GM12801 (cell line): Measurements from ENCODE around the gene SGCA.

ENCODE experiments used
- CTCF ChIP-seq: IDR thresholded peaks from one replicate; pipeline ENCODE4 v1.5.1; 2011; ENCODE audit warnings: control low read depth; ENCODE audit not compliant: insufficient read length; ENCODE audit errors: extremely low read depth

SGCA gene

DNA sequence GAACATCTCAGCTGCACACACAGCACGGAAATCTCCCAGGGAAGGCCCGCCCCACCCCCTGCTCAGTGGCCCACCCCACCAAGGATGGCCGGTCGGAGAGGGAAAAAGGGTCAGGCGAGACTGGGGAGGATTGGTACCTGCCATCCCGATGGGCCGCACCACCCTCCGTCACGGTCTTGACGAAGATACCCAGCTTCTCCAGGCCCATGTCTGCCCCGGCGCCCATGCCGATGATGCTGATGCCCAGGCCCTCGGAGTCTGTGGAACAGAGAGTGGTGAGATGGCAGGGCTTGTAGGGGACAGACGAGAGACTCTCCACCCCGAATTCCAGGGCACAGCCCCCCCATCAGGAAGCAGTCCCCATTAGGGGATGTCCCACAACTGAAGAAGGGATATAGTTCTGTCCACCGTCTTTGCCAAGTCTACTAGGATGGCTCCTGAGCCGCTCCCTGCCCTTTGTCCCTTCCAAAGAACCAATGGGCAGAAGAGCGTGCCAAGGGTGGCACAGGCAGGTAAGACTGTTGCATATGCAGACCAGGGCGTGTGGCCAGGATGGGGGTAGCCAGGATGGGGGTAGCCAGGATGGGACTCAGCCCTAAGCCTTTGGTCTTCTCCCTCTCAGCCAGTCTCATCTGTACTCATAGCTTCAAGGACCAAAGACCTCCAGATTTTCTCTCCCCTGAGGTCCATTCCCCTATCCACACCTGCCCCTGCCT lies 22.2 kb upstream of the SGCA start:
- TF ChIP-seq CTCF = no peak

DNA sequence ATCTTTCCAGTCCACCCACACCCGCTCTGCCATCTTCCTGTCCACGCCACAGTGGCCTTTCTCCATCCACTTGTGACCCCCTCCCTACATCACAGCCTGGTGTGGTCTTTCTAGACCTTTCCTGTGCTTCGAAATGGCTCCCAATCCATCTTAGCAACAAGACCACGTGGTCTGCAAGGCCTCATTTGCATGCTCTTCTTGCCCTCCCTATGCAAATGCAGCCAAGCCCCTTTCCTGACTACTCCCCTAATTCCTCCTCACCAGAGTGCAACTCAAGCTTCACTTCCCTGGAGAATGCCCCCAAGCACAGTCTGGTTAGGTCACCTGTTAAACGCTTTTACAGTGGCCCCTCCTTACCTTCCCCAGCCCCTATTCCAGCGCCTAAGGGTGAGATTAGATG lies 21.4 kb upstream of the SGCA start:
- TF ChIP-seq CTCF = no peak

GRCh38 chr17:50144845-50145531 lies 20.8 kb upstream of the SGCA start:
- TF ChIP-seq CTCF = no peak

GRCh38 chr17:50145532-50146229 lies 20.1 kb upstream of the SGCA start:
- no peak for TF ChIP-seq CTCF

DNA sequence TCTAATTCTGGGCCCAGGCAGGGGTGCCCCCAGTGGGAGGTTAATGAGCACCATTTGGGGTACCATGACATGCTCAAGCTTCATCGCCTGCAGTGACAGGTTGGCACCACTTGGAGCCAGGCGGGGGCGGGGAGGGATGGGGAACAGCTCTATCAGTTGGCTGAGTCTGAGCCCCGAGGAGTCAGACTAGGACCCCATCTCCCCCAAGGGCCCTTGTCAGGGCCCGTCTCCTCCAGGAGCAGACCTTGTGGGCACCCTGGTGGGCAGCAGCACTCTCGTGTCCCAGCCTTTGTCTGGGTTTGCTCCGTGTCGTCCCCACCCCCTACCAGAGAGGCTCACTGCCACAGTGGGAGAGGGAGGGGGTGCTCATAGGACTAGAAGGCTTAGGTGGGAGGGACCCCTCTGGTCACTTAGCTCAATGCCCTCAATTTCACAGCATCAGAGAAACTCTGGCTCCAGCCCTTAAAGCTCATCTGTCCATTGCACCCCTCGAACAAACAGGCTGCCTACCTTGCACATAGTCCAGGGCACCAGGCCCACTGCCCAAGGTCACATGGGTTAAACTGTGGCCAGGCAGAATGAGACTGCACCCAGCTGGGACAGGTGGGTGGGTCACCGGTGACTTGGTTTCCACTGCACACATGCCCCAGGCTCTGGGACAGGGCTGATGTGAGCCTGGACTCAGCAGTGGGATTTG lies 19.4 kb upstream of the SGCA start:
- TF ChIP-seq CTCF = no peak

GRCh38 chr17:50146927-50147665 lies 18.7 kb upstream of the SGCA start:
- TF ChIP-seq CTCF = no peak
